Middle frontal gyrus (tissue), 1 donor: ENCODE data around the gene MYO18B.

ENCODE experiments used
- DNase-seq: peaks from one replicate; pipeline ENCODE4 v3.0.0-alpha.2; 2015; ENCODE audit warnings: low spot score; ENCODE audit errors: extremely low spot score

MYO18B gene

DNA sequence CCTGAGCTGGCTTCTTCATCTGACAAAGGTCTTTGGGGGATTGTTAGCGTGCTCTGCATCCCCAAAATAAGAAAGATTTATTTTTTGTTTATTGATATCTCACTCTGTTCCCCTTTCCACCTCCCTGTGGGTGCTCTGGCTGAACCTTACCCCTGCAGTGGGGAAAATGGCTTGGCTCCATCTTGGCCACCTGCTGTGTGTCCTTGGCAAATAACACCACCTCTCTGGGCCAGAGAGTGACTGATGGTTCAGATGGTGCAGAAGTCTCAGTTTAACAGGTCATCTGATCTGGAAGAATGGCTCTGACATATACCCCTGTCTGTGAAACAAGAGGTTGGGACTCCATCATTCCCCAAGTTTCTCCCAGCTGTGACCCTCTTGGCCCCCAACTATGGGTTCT lies 157.6 kb downstream of the MYO18B start:
- no peak for DNase-seq

DNA sequence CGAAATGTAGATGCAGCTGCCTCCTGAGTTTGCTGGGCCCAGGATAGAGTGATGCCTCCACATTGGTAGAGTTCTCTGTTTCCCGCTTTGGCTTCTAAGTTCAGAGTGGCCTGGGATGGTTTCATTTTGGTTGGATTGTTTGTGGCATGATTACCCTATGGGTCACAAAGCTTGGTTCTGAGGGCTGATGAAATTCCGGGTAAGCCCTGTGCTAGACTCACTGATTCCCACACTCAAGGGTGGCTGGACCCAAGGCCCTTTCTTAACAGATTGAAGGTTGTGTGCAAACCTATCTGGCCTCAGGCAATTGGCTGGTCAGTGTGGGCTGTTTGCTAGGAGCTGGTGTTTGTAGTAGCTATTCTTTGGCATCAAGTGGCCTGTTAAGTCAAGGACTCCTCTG lies 158.4 kb downstream of the MYO18B start:
- DNase-seq, result no peak

DNA sequence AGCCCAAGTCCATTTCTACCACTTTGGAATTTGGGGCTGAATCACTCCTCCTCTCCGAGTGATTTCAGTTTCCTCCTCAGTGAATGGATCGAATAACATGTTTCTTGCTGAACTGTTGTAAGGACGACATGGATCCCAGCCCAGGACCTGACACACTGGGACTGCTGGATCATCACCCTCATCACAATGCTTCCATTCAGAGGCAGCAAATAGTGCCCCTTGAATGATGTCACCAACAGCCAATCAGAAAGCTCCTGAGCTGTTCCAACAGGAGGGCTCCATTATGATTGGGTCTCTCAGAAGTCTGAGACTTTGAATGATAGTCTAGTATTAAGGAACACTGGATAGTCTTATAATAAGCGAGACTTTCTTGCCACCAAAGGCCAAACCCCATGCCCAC lies 158.9 kb downstream of the MYO18B start:
- peak; percentile 56 for DNase-seq

DNA sequence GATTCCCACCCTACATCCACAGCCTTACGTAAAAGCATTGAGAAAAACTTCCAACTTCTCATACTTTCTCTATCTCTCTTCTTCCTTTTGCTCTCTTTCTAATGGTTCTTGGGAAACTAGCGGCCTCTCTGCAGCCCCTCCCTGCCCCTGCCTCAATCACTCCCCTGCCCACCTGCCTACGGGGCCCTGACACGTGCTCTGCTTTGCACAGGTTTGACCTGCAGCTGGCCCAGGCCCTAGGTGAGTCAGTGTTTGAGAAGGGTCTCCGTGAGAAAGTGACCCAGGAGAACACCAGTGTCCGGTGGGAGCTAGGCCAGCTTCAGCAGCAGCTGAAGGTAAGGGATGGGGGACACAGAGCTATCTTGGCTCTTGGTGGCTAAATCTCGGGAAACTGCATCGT lies 160.4 kb downstream of the MYO18B start:
- no peak for DNase-seq

DNA sequence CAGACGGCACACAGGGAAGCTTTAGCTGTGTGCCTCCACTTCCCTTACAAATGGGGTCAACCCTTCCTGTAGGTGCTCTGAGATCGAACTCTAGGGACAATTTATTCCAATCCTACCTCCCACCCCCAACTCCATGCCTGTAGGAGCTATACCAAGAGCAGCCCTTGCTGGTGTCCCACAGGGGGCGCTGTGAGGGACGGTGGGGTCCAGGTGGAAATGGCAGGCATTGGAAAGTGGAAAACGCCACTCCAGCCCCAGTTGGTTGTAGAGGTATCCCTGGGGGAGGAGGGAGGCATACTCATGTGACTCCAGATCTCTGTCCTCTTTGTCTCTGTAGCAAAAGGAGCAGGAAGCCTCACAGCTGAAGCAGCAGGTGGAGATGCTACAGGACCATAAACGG lies 161.3 kb downstream of the MYO18B start:
- DNase-seq, result no peak

DNA sequence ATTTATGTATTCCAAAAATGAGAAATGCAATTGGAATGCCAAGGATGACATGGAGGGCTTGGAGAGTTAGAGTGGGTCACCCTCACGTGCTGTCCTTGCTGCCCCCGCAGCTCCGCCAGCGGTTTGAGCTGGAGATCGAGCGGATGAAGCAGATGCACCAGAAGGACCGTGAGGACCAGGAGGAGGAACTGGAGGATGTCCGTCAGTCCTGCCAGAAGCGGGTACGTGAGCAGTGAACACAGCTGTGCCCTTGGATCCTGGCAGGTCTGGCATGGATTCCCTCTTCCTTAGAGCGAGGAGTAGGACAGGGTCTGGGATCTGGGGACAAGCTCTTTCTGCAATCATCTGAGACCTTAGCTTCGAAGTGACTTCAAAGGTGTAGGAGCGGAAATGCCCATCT lies 166.2 kb downstream of the MYO18B start:
- no peak for DNase-seq

DNA sequence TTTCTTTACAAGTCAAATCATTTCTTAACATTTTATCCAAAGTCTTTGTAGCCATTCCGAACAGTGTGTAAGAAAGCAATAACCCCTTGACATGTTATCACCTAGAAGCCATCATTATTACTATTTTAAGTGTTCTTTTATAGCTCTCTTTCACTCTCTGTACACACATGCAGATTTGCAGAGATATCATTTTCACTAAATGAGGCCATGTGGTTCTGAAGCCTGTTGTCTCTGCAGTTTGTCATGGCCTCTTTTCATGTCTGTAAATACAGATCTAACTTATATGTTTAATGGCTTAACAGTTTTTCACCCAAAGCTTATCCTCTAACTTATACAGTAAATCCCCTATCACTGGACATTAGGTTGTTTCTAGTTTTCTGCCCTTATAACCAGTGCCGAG lies 166.8 kb downstream of the MYO18B start:
- DNase-seq, result no peak

DNA sequence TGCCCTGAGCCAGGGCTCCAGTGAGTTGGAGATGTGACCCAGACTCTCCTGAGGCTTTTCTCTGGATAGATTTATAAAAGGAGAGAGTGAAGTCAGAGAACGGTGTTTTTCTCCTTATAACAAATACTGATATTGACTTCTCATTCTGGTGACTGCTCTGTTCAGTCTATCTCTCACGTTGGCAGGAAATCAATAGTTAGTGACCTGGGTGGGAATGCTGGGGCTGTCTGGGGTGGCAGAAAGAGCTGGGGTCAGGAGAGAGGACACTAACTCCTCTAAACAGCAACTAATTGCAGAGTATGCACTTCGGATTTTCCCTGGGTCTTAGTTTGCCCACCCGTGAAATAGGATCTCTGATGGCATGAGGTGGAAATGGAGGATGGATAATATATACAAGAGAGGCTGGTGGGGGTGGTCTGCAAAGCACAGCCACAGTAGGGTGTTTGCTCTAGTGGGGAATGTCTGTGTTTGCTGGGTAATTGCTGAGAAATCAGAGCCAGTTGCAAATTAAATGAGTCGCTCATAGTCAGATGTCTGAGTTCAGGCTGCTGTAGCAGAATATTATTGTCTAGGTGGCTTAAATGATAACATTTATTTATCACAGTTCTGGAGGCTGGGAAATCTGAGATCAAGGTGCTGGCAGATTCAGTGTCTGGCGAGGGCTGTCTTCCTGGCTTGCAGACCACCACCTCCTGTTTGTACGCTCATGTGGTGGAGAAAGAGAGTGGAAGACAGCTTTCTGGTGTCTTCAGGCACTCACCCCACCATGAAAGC lies 167.8 kb downstream of the MYO18B start:
- DNase-seq, result no peak

DNA sequence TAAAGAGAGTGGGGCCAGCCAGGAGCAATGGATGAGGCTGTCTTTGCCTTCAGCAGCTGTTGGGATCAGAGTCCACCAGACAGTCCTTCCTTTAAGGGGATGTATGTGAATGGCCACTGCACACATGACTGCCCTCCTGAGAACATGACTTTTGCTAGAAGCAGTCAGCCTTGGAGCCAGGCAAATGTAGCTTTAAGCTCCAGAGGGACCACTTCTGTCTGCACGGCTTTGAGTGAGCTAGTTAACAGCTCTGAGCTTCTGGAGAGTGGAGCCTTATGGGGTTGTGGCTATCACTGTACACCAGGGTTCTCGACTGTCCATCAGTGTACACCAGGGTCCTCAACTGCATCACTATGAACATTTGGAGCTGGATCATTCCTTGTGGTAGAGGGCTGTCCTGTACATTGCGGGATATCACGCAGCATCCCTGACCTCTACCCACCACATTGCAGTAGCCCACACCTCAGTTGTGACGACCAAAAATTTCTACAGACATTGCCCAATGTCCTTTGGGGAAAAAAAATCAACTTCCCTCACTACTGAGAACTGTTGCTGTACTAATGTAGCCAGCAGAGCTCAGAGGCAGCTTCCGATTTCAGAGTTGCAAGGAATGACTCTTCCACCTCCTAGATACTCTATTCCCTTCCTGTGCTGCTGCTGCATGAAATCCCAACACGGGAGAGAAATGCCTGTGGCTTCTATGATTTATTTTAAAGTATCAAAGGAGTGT lies 169.4 kb downstream of the MYO18B start:
- no peak for DNase-seq

DNA sequence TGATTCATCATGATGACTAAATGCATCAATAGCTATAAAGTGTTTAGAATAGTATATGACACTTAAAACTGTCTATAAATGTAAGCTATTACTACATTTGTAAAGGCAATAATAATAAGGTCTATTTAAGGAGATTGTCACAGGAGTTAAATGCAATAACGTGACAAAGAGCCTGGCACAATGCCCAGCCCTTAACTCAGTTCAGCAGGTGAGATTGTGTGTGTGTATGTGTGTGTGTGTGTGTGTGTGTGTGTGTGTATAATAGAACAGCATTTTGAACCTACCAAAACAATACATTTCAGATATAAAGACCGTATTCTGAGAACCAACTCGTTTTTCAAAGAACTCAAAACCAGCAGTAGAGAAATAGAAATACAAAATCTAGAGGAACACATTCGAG lies 177.5 kb downstream of the MYO18B start:
- no peak for DNase-seq

DNA sequence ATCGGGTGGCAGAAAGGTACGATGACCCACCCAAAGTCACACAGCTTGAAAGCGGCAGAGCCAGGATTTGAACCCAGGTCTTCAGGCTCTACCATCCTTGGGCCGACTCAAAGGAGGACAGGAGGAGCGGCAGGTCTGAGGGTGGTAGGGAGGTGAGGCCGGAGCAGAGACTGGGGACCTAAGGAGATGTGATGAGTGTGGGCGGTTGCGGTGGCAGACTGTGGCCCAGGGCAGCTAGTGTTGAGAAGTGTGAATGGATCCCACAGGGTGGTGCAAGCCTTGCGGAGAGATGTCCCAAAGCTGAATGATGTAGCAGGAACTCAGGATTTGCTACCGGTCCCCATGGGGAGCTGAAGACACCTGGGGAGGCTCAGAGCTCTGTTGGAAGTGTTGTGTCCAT lies 180.2 kb downstream of the MYO18B start:
- DNase-seq, result no peak

DNA sequence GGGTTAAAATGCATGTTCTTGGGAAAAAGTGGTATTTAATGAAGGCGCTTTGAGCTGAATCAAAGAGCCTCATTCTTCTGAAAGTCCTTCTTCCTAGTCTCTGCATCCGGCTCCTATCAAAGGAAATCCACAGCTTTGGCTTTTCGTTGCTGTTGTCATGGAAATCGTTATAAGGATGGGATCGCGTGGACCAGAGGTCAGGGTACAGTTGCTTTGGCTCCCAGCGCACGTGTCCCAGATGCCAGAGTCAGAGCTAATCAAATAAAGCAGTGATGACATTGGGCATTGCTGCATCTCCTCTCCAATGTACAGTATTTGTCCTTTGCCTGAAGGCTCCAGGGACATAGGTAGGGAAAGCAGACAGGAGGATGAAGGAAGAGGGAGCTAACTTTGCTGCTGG lies 181.9 kb downstream of the MYO18B start:
- DNase-seq, result no peak

DNA sequence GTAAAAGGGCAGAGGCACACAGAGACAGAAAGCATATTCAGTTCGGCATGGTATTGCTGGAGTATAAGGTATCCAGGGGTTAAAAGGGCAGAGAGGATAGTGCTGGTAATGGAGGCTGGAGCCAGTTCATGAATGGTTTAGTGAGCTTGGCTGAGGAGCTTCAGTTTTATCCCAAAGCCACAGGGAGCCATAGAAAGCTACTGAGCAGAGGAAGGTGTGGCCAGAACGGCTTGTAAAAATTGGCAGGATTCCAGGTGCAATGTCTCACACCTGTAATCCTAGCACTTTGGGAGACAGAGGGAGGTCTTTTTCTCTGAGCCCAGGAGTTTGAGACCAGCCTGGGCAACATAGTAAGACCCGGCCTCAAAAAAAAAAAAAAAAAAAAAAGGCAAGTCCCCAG lies 186.1 kb downstream of the MYO18B start:
- DNase-seq, result no peak

DNA sequence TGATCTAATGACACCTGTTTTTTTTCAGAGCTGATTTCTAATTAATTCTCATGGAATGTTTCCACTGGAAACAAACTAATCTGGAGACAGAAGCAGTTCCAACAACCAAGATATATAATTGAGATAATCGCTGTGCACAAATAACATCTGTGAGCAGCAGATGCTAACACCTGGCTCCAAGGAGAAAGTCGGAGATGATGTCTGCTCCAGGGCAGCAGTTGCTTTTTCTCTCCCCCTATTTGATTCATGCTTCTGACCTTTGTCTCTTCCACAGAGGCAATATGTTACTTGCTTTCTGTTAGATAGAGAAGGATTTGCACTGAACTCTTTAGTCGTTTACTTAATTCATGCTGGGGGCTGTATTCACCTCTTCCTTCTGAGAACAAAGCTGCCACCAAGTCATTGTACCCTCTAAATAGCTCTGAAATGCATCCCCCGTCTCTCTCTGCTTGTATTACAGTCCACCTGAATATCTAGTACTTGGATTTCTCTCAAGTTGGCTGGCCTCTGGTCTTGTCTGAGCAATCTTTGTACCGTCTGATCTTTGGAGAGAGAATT lies 187.4 kb downstream of the MYO18B start:
- no peak for DNase-seq

DNA sequence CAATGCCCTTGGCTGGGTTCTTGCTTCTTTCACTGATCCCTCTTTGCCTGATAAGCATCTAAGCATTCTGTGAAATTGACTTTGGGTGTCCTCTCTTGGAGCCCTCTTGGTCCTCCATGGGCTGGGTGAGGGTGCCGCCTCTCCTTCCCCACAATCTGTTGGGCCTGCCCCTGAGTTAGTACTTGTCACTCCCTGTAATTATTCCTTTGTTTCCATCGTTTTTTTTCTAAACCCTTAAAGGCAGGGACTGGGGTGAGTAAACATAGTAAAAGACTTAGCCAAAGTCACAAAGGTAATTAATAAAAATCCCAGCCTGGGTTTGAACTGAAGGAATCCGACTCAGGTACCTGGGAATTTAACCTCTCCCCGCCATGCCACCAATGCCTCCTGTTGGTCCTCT lies 188.1 kb downstream of the MYO18B start:
- DNase-seq, result no peak

DNA sequence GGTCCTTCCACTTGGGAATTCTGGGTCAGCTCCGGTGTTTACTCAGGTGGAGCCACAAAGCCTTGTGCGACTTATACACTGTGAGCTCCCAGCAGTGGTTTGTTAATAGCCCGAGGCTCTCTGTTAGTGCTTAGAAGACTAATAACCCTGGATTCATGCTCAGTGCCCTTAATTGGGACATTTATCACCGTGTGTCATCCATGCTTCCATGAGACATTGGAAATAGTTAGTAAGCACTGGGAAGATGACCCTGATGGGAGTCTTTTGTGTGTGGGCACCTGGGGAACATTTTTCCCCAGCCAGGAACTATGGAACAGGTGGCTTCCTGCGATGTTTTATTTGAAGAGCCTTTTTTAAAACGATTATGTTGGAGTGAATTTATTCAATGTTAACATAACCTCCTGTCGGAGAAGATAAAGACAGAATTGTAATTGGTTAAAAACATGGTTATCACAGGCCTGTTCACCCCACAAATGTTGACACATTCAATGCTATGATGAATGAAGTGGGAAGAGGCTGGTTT lies 188.9 kb downstream of the MYO18B start:
- DNase-seq, result no peak

DNA sequence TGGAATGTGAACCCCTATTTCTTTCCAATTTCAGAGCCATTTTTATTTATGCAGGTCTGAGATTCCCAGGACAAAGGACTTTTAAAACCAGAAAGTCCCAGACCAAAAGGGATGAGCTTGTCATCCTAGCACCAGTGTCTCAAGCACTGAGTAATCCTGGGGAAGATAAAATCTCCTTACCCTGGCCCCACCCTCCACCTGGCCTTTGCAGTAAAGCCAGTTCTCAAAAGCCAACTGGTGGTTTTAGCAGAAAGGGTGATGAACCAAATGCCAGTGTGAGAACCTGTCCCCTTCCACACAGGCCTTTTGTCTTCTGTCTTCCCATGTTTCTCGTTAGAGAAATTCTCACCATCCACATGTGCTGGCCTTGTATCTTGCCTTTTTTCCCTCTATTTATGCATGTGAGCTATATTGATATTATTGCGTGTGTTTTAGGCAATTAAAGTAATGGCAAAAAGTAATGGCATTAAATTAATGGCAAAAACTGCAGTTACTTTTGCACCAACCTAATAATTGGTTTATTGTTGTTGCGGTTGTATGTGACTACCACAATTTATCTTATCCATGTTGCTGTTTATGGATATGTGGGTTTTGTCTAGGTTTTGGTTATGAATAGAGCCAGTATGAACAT lies 191.3 kb downstream of the MYO18B start:
- no peak for DNase-seq

DNA sequence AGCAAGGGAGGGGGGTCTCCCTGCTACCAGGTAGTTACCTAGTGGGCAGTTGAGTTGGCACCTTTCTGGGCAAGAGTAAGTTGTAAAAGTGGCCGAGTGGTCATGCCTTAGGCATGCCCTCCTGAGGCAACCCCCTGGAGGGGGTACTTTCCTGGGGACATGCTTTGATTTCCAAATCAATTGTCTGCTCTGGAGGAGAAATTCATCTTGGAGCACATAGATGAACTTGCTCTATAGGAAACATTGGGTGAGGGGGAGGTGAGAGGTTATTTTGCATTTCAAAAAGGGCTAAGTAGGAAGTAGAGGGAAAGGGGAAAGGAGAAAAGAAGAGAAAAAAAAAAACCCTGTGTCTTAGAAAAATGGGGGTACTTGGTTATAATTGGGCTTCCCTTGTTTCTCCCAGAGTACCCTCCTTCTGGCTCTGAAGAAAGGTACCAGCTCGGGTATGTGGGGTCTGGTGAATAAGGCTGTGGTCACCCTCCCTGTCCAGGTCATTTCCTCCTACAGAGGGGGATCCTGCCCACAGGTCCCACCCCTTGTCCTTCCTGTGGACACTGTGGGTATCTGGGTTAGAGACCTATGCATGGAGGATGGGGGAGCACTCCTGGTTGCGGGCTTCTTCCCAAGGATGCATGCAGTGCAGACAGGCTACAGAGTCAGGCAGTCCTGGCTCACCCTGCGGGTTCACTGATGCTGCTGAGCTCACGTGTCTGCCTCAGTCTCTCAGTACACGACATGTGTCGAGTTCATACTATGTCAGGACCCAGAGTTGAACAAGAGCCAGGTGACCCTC lies 193.5 kb downstream of the MYO18B start:
- no peak for DNase-seq

DNA sequence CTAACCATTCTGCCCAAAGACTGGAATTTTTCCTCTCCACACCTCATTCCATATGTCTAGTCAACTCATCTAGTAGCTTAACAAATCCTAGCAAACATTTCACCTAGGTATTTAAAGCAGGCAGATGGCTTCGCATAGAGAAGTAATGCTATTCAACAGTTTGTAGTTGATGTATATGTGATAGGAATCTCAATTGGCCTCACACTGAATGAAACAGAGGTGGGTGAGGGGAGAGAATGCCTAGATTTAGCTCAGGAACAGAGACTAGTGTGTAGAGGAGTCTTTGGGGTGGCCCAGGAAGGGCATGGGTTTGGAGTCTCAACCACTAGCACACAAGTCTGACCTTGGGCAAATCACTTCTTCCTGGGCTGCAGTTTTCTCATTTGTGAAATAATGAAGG lies 196.2 kb downstream of the MYO18B start:
- no peak for DNase-seq

DNA sequence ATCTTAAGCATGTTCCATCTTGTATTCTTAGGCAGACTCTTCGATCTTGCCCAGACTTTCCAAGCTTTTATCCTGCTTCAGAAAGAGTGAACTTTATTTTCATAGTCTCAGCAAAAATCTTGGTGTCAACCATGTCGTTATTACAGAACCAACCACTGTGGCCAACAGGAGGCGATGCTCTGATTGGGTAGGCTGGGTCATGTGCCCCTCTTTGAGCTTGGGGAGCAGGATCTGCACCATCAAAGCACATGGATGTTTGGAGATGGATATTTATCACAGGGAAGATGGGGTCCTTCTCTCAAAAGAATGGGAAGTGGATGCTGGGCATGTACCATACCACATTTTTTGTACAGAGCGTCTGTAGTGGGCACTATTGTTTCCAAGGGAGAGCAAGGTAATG lies 197.4 kb downstream of the MYO18B start:
- DNase-seq, result no peak

DNA sequence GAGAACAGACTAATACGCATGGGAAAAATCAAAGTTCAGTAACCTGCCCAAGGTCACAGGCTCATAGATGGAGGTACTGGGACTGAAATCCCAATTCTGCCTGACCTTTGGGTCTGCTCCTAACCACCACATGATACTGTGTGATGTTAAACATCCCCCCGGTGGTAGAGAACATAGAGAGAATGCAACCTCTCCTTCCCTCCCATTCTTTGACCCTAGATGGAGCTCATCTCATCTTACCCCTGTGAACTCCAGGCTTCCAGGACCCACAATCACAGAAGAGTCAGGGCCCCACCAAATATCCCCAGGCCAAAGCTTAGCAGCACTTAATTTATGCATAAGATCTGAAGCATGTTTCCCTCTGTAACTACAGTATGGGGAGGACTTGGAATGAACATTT lies 198.5 kb downstream of the MYO18B start:
- no peak for DNase-seq
